Naive thymus-derived CD4-positive, alpha-beta T cell (primary cell): ENCODE results near the gene SLC25A39. TPM values are rescaled to one million over a fixed set of nuclear protein-coding genes. Genes with fewer than 3 reads are reported as not detected.
"Not testable (repeated sequence)": the region's sequence is repeated elsewhere in the genome, so short reads cannot be mapped to it uniquely, and the experiment has no call there.

ENCODE experiments used
- ATAC-seq: fragments of 150-1000 bp; cut with Tn5 transposase; 2 replicates; pipeline ENCODE4 v1.10.0; 2021; ENCODE audit warnings: mild to moderate bottlenecking, moderate library complexity
- CTCF ChIA-PET: fragments of 350-600 bp; sonication (Branson Sonifier 250); formaldehyde crosslinking; loops from one replicate; lab custom pipeline; 2021; ENCODE audit warnings: antibody characterized with exemption; lab: Charles Lee
- POLR2A ChIA-PET: fragments of 350-600 bp; sonication (Branson Sonifier 250); formaldehyde crosslinking; loops from one replicate; lab custom pipeline; 2021; ENCODE audit warnings: antibody characterized with exemption, inconsistent platforms; lab: Charles Lee
- DNase-seq, 9 donors: peaks; one replicate each; pipeline versions ENCODE4 v3.0.0 to v3.0.0-alpha.2; 2020 to 2022; ENCODE audit warnings: mixed read lengths in 1 of 9
- H3K27ac ChIP-seq: one replicate; pipeline ENCODE4 v1.7.0; 2013; ENCODE audit warnings: mild to moderate bottlenecking, low read depth, low read length, moderate library complexity
- H3K27me3 ChIP-seq, 2 donors: one replicate each; pipeline ENCODE4 v1.7.0; 2013; ENCODE audit warnings: low read length in 2 of 2, mild to moderate bottlenecking in 2 of 2, moderate library complexity in 2 of 2; ENCODE audit not compliant: control insufficient read depth in 2 of 2, insufficient read depth in 2 of 2
- H3K36me3 ChIP-seq, 3 experiments: 1 replicate in 2 of 3; 2 replicates in 1 of 3; pipeline ENCODE4 v1.7.0; 2013; ENCODE audit warnings: low read length in 3 of 3, mild to moderate bottlenecking in 3 of 3, moderate library complexity in 1 of 3; ENCODE audit not compliant: insufficient read depth in 3 of 3, control insufficient read depth in 2 of 3
- H3K4me1 ChIP-seq, 2 donors: one replicate each; pipeline ENCODE4 v1.7.0; 2013; ENCODE audit warnings: low read length in 2 of 2, mild to moderate bottlenecking in 2 of 2, moderate library complexity in 1 of 2; ENCODE audit not compliant: control insufficient read depth in 2 of 2, insufficient read depth in 2 of 2
- H3K4me3 ChIP-seq: 2 replicates; pipeline ENCODE4 v1.7.0; 2013; ENCODE audit warnings: mild to moderate bottlenecking, low read length
- H3K9me3 ChIP-seq, 3 experiments: 1 replicate in 2 of 3; 2 replicates in 1 of 3; pipeline ENCODE4 v1.7.0; 2013; ENCODE audit warnings: low read length in 3 of 3; ENCODE audit not compliant: control insufficient read depth in 2 of 3
- H3K27ac Mint-ChIP-seq, 9 donors: one replicate each; pipeline ENCODE4 v1.8.0; 2020 to 2022; ENCODE audit warnings: mixed read lengths in 9 of 9, mild to moderate bottlenecking in 8 of 9, moderate library complexity in 5 of 9, inconsistent platforms in 2 of 9
- H3K27me3 Mint-ChIP-seq, 5 donors: one replicate each; pipeline ENCODE4 v1.8.0; 2021 to 2022; ENCODE audit warnings: mixed read lengths in 5 of 5, mild to moderate bottlenecking in 1 of 5
- H3K36me3 Mint-ChIP-seq, 5 donors: one replicate each; pipeline ENCODE4 v1.8.0; 2020 to 2022; ENCODE audit warnings: mixed read lengths in 5 of 5, mild to moderate bottlenecking in 3 of 5, inconsistent platforms in 1 of 5
- H3K4me1 Mint-ChIP-seq, 7 donors: one replicate each; pipeline ENCODE4 v1.8.0; 2020 to 2022; ENCODE audit warnings: mixed read lengths in 7 of 7, mild to moderate bottlenecking in 3 of 7, inconsistent platforms in 1 of 7
- H3K4me3 Mint-ChIP-seq, 10 donors: one replicate each; pipeline ENCODE4 v1.8.0; 2020 to 2022; ENCODE audit warnings: mild to moderate bottlenecking in 10 of 10, mixed read lengths in 10 of 10, moderate library complexity in 6 of 10, inconsistent platforms in 2 of 10
- H3K9me3 Mint-ChIP-seq, 11 donors: one replicate each; pipeline ENCODE4 v1.8.0; 2020 to 2022; ENCODE audit warnings: mixed read lengths in 11 of 11, mild to moderate bottlenecking in 4 of 11, inconsistent platforms in 1 of 11, moderate library complexity in 1 of 11
- intact Hi-C, 2 donors: fragments of 100-400 bp; cut with micrococcal nuclease; formaldehyde crosslinking; loops; one replicate each; pipeline ENCODE4 v1.15.1; 2023
- polyA plus RNA-seq, 2 donors: library from polyadenylated mRNA; unstranded; fragments of 300-500 nt; fragmentation: Illumina TruSeq; gene quantifications; one replicate each; pipeline ENCODE4 v1.2.3, GENCODE V29; 2021
- total RNA-seq, 6 experiments: library from RNA in 5 of 6; stranded (reverse) in 5 of 6; gene quantifications; 1 replicate in 5 of 6; 2 replicates in 1 of 6; pipeline ENCODE4 v1.2.3 and lab custom pipeline; 2021 to 2026

The SLC25A39 gene
- total and polyA plus RNA-seq, 7 experiments from 2014 or later = 75.4 to 155 (median 104) TPM

DNA sequence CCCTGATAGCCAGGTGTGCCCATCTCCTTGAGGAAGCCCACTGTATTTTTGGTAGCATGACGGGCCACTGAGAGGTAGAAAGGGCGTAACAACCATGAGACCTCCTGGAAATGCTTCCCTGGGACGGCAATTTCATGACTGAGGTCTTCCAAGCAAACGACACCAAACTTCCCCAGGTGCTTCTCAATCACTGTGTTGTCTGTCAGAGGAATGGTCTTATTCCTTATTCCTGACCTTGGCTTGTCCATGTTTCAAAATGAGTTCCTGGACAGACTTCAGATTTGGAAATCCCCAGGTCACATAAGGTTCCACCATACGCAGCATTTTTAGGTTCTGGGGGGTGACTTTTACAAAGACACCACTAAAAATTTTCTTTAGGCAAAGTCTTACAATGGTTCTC, 40.4 kb upstream of the SLC25A39 start:
- Mint-ChIP-seq H3K4me3 (peak overlapping the region in 6 of 10 donors; percentile 47 to 83 (median 76)), H3K4me1 (peaks cover 0 to 13% (median 7%) of the 10 kb centered on the region in 7 donors), H3K27me3 (peaks cover 0 to 68% (median 34%) of the 10 kb centered on the region in 5 donors)
- ChIA-PET POLR2A (interaction anchor here (0.7 kb wide), 1 partner anchor 38 kb away, joined by 4 read pairs; no protein-coding TSS in a partner anchor), CTCF (interaction anchor here (0.6 to 1.1 kb wide), 3 partner anchors 11 to 433 kb away, joined by 3 to 4 read pairs (median 3); no protein-coding TSS in a partner anchor)
- H3K9me3 ChIP-seq, H3K27ac Mint-ChIP-seq, H3K36me3 ChIP-seq, H3K27ac ChIP-seq, H3K4me1 ChIP-seq, ATAC-seq, DNase-seq, H3K9me3 Mint-ChIP-seq, H3K36me3 Mint-ChIP-seq, H3K27me3 ChIP-seq, H3K4me3 ChIP-seq, intact Hi-C loops: not testable (repeated sequence)

DNA sequence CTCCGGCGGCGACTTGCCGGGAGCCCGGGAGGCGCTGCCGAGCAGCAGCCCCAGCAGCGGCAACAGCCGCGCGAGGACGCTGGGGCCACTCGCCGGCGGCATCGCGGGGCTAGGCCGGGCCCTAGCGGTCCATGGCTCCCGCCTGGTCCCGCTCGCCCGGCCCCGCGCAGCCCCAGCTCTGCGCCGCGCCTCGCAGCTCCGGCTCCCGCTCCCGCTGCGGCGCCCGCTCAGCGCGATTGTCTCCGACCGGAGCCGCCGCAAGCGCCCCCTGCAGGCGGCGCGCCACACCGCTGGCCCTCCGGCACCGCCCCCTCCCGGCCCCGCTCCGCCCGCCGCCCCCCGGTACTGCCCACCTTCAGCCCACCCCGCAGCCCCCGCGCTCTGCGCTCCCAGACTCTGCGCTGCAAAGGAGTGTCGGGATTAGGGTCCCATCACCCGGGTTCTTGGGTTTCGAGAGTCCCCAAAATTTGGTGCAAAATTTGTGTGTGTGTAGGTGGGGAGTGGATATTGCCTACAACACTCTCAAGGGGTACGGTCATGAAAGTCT, 39.1 kb upstream of the SLC25A39 start, which contains the start of gene FAM171A2:
Gene FAM171A2, minus strand, starts transcription at position 241 of the 547 bp plus-strand sequence. Its CDS starts 139 bp downstream, at position 102.
- Mint-ChIP-seq H3K27me3 (peaks cover 0 to 65% (median 30%) of the 10 kb centered on the region in 5 donors), H3K36me3 (no peaks in the 10 kb centered on the region), H3K9me3 (no peaks in the 10 kb centered on the region), H3K4me1 (peaks cover 6 to 12% (median 7%) of the 10 kb centered on the region in 7 donors), H3K27ac (peak within 1 kb of the TSS in 3 of 9 donors; percentile 49 to 78 (median 71)), H3K4me3 (peak within 1 kb of the TSS; percentile 75 to 86 (median 80))
- ChIA-PET CTCF (interaction anchor here (1.0 to 1.6 kb wide), 5 partner anchors 9 to 33 kb away, joined by 3 to 9 read pairs (median 4); partner anchors contain the start of gene GRN), POLR2A (interaction anchor here (1.0 kb wide), 1 partner anchor 10 kb away, joined by 3 read pairs; no protein-coding TSS in a partner anchor)
- Histone ChIP-seq H3K27me3 (no peaks in the 10 kb centered on the region), H3K27ac (no peak within 1 kb of the TSS), H3K36me3 (no peaks in the 10 kb centered on the region), H3K4me3 (peak within 1 kb of the TSS; percentile 62), H3K4me1 (no peaks in the 10 kb centered on the region), H3K9me3 (no peaks in the 10 kb centered on the region)
- peak; percentile 41 to 83 (median 69) for DNase-seq
- intact Hi-C loops = loop anchor here in 1 of 2 donors (1.0 kb wide), 3 partner anchors 9 to 22 kb away; partner anchors contain the start of gene GRN
- ATAC-seq = peak; percentile 96

DNA sequence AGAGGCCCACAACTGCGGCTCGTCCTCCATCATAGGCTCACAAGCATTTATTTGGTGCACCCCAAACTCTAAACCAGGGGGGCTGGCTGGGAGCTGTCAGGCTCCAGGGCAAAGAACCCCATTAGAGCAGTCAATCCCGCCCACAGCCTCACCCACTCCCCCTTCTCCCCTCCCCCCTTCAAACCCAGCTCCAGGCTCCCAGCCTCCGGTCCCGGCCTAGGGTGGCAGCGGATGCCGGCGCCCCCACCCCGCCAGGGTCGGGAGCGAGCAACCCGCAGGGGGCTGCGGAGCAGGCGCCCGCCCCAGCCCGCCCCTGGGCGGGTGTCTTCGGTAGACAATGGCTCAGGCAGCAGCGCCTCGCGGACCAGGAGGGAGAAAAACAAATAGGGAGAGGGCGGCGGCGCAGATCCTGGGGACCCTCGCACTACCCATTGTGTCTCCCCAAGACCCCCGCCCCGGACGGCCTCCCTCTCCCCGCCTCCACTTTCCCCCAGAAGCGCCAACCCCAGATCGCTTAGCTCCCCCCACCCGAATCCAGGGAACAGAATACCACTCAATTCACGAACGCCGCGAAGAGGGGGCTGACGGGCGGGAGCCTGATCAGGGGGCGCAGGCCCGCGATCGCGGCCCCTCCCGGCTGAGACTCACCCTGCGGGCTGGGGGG, 38.5 kb upstream of the SLC25A39 start:
- Histone ChIP-seq H3K9me3 (no peaks in the 10 kb centered on the region), H3K27me3 (no peaks in the 10 kb centered on the region), H3K4me1 (no peaks in the 10 kb centered on the region), H3K27ac (no peak overlapping the region), H3K4me3 (peak overlapping the region; percentile 62), H3K36me3 (no peaks in the 10 kb centered on the region)
- peaks cover 6 to 13% (median 8%) of the 10 kb centered on the region in 7 donors for H3K4me1 Mint-ChIP-seq
- DNase-seq (peak in 5 of 9 donors; percentile 10 to 39 (median 22)), ATAC-seq (peak; percentile 33)
- H3K27me3 Mint-ChIP-seq = peaks cover 0 to 65% (median 25%) of the 10 kb centered on the region in 5 donors
- intact Hi-C loops = loop anchor here in 1 of 2 donors (1.0 kb wide), 3 partner anchors 9 to 22 kb away; partner anchors contain the start of gene GRN
- H3K27ac Mint-ChIP-seq = peak overlapping the region in 2 of 9 donors; percentile 49 to 71
- H3K36me3 Mint-ChIP-seq = no peaks in the 10 kb centered on the region
- ChIA-PET CTCF (interaction anchor here (1.0 to 1.6 kb wide), 5 partner anchors 8 to 32 kb away, joined by 3 to 9 read pairs (median 4); partner anchors contain the start of gene GRN), POLR2A (interaction anchor here (1.0 kb wide), 1 partner anchor 10 kb away, joined by 3 read pairs; no protein-coding TSS in a partner anchor)
- H3K9me3 Mint-ChIP-seq = no peaks in the 10 kb centered on the region
- peak overlapping the region; percentile 63 to 82 (median 75) for H3K4me3 Mint-ChIP-seq

DNA sequence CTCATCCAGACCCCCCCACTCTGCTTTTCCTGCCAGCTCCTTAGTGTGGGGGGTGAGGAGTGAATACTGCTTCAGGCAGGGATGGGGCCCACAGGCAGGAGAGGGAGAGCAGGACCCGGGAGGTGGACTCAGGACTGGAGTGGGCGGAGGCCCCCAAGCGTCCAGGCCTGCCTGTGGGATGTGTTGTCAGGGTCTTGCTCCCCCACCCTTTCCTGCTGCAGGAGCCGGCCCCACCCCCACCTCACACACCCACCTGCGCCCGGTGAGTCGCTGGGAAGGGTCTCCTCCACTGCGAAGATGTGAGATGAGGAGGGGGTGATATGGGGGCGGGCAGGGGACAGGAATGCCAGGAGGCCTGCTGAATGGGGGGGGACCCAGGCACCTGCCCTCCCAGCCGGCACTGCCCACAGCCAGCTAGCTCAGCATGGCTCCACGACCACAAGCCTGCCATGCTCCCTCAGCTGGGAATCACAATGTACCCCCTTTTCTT, 37.9 kb upstream of the SLC25A39 start:
- H3K4me3 ChIP-seq = no peak overlapping the region

DNA sequence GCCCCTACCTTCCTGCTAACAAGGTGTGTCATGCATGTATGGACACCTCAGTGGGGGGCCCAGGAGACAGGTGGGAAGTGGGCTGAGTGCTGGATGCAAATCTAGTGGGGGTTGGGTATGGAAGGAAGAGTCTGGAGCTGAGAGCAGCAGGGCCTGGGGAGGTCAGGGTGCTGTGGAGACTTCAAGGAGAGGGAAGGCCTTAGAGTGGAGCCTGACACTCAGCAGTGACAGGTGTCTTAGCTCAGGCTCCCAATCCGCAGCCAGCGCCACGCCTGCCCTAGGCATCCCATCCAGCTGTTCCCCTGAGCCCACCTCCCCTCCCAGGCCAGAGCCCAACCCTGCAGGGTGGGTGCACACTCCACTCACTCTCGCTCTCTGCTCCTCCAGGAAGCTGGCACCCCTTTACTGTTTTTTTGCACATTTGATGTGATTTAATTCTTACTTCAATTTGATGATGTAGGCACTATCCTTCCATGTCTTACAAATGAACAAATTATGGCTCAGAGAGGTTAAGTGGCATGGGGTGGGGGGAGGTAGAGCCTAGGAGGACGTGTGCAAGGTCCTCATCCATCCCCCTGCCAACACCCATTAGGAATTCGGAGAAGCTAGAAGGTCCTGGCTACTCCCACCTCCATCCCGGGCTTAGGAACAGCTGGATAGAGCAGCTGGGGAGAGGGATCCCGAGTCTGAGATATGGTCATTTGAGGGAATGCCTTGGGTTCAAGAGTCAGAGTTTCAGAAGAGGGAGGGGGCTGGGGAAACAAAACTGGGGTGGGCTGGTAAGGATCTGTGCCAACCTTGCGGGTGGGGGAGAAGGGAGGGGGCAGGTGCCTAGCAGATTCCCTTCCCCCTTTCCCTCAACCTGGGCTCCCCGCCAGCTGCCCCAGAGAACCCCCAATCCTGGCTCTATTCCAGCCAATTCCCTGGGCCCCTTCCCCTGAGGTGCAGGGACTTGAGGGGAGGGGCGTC, 37.0 kb upstream of the SLC25A39 start:
- H3K27me3 ChIP-seq = no peaks in the 10 kb centered on the region
- Mint-ChIP-seq H3K36me3 (no peaks in the 10 kb centered on the region), H3K27ac (peak overlapping the region in 1 of 9 donors; percentile 14), H3K9me3 (no peaks in the 10 kb centered on the region), H3K4me3 (peak overlapping the region in 2 of 10 donors; percentile 1 to 80), H3K4me1 (peaks cover 6 to 13% (median 8%) of the 10 kb centered on the region in 7 donors), H3K27me3 (peaks cover 0 to 58% (median 13%) of the 10 kb centered on the region in 5 donors)
- intact Hi-C loops = no loop called here
- H3K27ac ChIP-seq = no peak overlapping the region
- no peak overlapping the region for H3K4me3 ChIP-seq
- no peaks in the 10 kb centered on the region for H3K36me3 ChIP-seq
- DNase-seq (no peak), ATAC-seq (no peak)
- ChIA-PET POLR2A (interaction anchor here (0.6 to 1.1 kb wide), 3 partner anchors 25 to 175 kb away, joined by 3 to 4 read pairs (median 3); partner anchors contain the start of gene TMUB2), CTCF (interaction anchor here (0.5 kb wide), 1 partner anchor 17 kb away, joined by 3 read pairs; no protein-coding TSS in a partner anchor)
- no peaks in the 10 kb centered on the region for H3K9me3 ChIP-seq
- H3K4me1 ChIP-seq = no peaks in the 10 kb centered on the region

More for the DNA sequence above, 37.9 kb upstream of the SLC25A39 start:
- H3K27me3 Mint-ChIP-seq = peaks cover 0 to 65% (median 21%) of the 10 kb centered on the region in 5 donors
- peak overlapping the region in 5 of 10 donors; percentile 33 to 80 (median 59) for H3K4me3 Mint-ChIP-seq
- H3K4me1 Mint-ChIP-seq = peaks cover 6 to 13% (median 8%) of the 10 kb centered on the region in 7 donors
- Histone ChIP-seq H3K27me3 (no peaks in the 10 kb centered on the region), H3K36me3 (no peaks in the 10 kb centered on the region), H3K9me3 (no peaks in the 10 kb centered on the region), H3K4me1 (no peaks in the 10 kb centered on the region), H3K27ac (no peak overlapping the region)
- no peaks in the 10 kb centered on the region for H3K9me3 Mint-ChIP-seq
- CTCF ChIA-PET = interaction anchor here (1.1 to 1.3 kb wide), 2 partner anchors 10 kb away, joined by 3 to 4 read pairs; no protein-coding TSS in a partner anchor
- H3K36me3 Mint-ChIP-seq = no peaks in the 10 kb centered on the region
- DNase-seq (no peak), ATAC-seq (no peak)
- POLR2A ChIA-PET = interaction anchor here (0.9 kb wide), 1 partner anchor 176 kb away, joined by 4 read pairs; the partner anchor contains the start of gene TMUB2
- intact Hi-C loops = no loop called here
- no peak overlapping the region for H3K27ac Mint-ChIP-seq
